ENCODE results near the gene THSD4. TPM values are rescaled to one million over a fixed set of nuclear protein-coding genes. Genes with fewer than 3 reads are reported as not detected.

THSD4 gene
- total RNA-seq, 2 experiments from 2014 or later: not detected

GRCh38 chr15:71149646-71150557 lies 34.6 kb downstream of the THSD4 start:
- intact Hi-C loops (cut with DNase I, micrococcal nuclease): no loop called here
- no peaks in the 10 kb centered on the region for H3K9me3 Mint-ChIP-seq
- H3K4me1 Mint-ChIP-seq (ENCODE audit: low read depth): no peaks in the 10 kb centered on the region
- no peaks in the 10 kb centered on the region for H3K36me3 Mint-ChIP-seq (ENCODE audit: low read depth)
- H3K27ac ChIP-seq (ENCODE audit: low read depth in 1 of 2, low read length in 2 of 2): no peak overlapping the region
- no peak overlapping the region for H3K4me3 Mint-ChIP-seq
- ATAC-seq (ENCODE audit: poor library complexity) (no peak), DNase-seq (no peak)
- H3K27me3 Mint-ChIP-seq: peaks cover 15% of the 10 kb centered on the region
- H3K4me3 ChIP-seq (ENCODE audit: low read length): no peak overlapping the region
- H3K4me1 ChIP-seq (ENCODE audit: insufficient read depth, low read length): no peaks in the 10 kb centered on the region
- no peaks in the 10 kb centered on the region for H3K9me3 ChIP-seq (ENCODE audit: control insufficient read depth in 1 of 2, insufficient read depth in 1 of 2, low read length in 2 of 2)
- H3K27me3 ChIP-seq (ENCODE audit: control insufficient read depth in 1 of 2, insufficient read depth in 2 of 2, low read length in 2 of 2): peaks cover 0 to 2% of the 10 kb centered on the region in 2 experiments
- ChIA-PET POLR2A (no interaction called here), CTCF (no interaction called here)
- no peak for TF ChIP-seq CTCF (IDR thresholded peaks at IDR 0.05)
- no peaks in the 10 kb centered on the region for H3K36me3 ChIP-seq (ENCODE audit: insufficient read depth, low read length)
- H3K27ac Mint-ChIP-seq: no peak overlapping the region

- POLR2A ChIA-PET: no interaction called here
- H3K9me3 ChIP-seq (ENCODE audit: control insufficient read depth in 1 of 2, insufficient read depth in 1 of 2, low read length in 2 of 2): no peaks in the 10 kb centered on the region
- H3K27me3 Mint-ChIP-seq: peaks cover 15% of the 10 kb centered on the region
- no peaks in the 10 kb centered on the region for H3K4me1 ChIP-seq (ENCODE audit: insufficient read depth, low read length)
- TF ChIP-seq CTCF (IDR thresholded peaks at IDR 0.05): no peak
- H3K27ac ChIP-seq (ENCODE audit: low read depth in 1 of 2, low read length in 2 of 2): no peak overlapping the region
- H3K4me1 Mint-ChIP-seq (ENCODE audit: low read depth): no peaks in the 10 kb centered on the region
- H3K36me3 Mint-ChIP-seq (ENCODE audit: low read depth): no peaks in the 10 kb centered on the region
- DNase-seq (no peak), ATAC-seq (ENCODE audit: poor library complexity) (no peak)
- no peaks in the 10 kb centered on the region for H3K9me3 Mint-ChIP-seq
- intact Hi-C loops (cut with DNase I, micrococcal nuclease): no loop called here
- H3K4me3 ChIP-seq (ENCODE audit: low read length): no peak overlapping the region
- no peak overlapping the region for H3K4me3 Mint-ChIP-seq
- no peaks in the 10 kb centered on the region for H3K36me3 ChIP-seq (ENCODE audit: insufficient read depth, low read length)
- CTCF ChIA-PET: no interaction called here
- H3K27me3 ChIP-seq (ENCODE audit: control insufficient read depth in 1 of 2, insufficient read depth in 2 of 2, low read length in 2 of 2): peaks cover 0 to 2% of the 10 kb centered on the region in 2 experiments
- no peak overlapping the region for H3K27ac Mint-ChIP-seq
Observed at GRCh38 chr15:71151081-71151480, 35.8 kb downstream of the THSD4 start.

- intact Hi-C loops (cut with DNase I, micrococcal nuclease): no loop called here
- no peak overlapping the region for H3K4me3 ChIP-seq (ENCODE audit: low read length)
- H3K27me3 Mint-ChIP-seq: peaks cover 11% of the 10 kb centered on the region
- POLR2A ChIA-PET: no interaction called here
- CTCF ChIA-PET: no interaction called here
- DNase-seq: no peak
- H3K27ac ChIP-seq (ENCODE audit: low read depth in 1 of 2, low read length in 2 of 2): no peak overlapping the region
- no peaks in the 10 kb centered on the region for H3K4me1 ChIP-seq (ENCODE audit: insufficient read depth, low read length)
- H3K36me3 Mint-ChIP-seq (ENCODE audit: low read depth): no peaks in the 10 kb centered on the region
- ATAC-seq (ENCODE audit: poor library complexity): no peak
- no peak for TF ChIP-seq CTCF (IDR thresholded peaks at IDR 0.05)
- no peaks in the 10 kb centered on the region for H3K9me3 ChIP-seq (ENCODE audit: control insufficient read depth in 1 of 2, insufficient read depth in 1 of 2, low read length in 2 of 2)
- H3K27me3 ChIP-seq (ENCODE audit: control insufficient read depth in 1 of 2, insufficient read depth in 2 of 2, low read length in 2 of 2): peaks cover 0 to 2% of the 10 kb centered on the region in 2 experiments
- H3K4me1 Mint-ChIP-seq (ENCODE audit: low read depth): no peaks in the 10 kb centered on the region
- H3K9me3 Mint-ChIP-seq: no peaks in the 10 kb centered on the region
- H3K36me3 ChIP-seq (ENCODE audit: insufficient read depth, low read length): no peaks in the 10 kb centered on the region
- no peak overlapping the region for H3K4me3 Mint-ChIP-seq
- H3K27ac Mint-ChIP-seq: no peak overlapping the region
Observed at GRCh38 chr15:71152542-71152941, 37.3 kb downstream of the THSD4 start.

Data from CD4-positive, alpha-beta T cell (primary cell).